Measurements from ENCODE around the gene CHURC1. TPM values are rescaled to one million over a fixed set of nuclear protein-coding genes. Genes with fewer than 3 reads are reported as not detected.

CHURC1 gene
- total RNA-seq, 1 donor from 2014 or later: 59.8 TPM

- no peaks in the 10 kb centered on the region for H3K36me3 ChIP-seq
- no peak for DNase-seq (ENCODE audit: low spot score)
- no peaks in the 10 kb centered on the region for H3K9me3 Mint-ChIP-seq
- no peak overlapping the region for H3K27ac Mint-ChIP-seq
- peaks cover 33% of the 10 kb centered on the region for H3K4me1 ChIP-seq
- peaks cover 10% of the 10 kb centered on the region for H4K20me1 ChIP-seq (ENCODE audit: low read depth)
- peak overlapping the region; percentile 95 for H3K4me3 ChIP-seq
- peaks cover 26% of the 10 kb centered on the region for H3F3A ChIP-seq (ENCODE audit: low read depth)
- H3K36me3 Mint-ChIP-seq: no peaks in the 10 kb centered on the region
- H3K9me3 ChIP-seq (ENCODE audit: low read depth): no peaks in the 10 kb centered on the region
- peaks cover 32% of the 10 kb centered on the region for H3K27me3 ChIP-seq
- no peaks in the 10 kb centered on the region for H3K79me2 ChIP-seq (ENCODE audit: low read depth)
- H2AFZ ChIP-seq (replicated peaks): peak overlapping the region; percentile 88
- H3K4me1 Mint-ChIP-seq: peaks cover 18% of the 10 kb centered on the region
- TF ChIP-seq EZH2phosphoT487 (IDR thresholded peaks at IDR 0.05) (no peak), EZH2 (IDR thresholded peaks at IDR 0.05) (peak; percentile 37)
- H3K4me2 ChIP-seq: peak overlapping the region; percentile 92
- H3K9ac ChIP-seq: no peak overlapping the region
- peak overlapping the region; percentile 85 for H3K4me3 Mint-ChIP-seq
- no peaks in the 10 kb centered on the region for H3K27me3 Mint-ChIP-seq (ENCODE audit: insufficient read depth, low read depth)
- no peak overlapping the region for H3K27ac ChIP-seq
Measured at GRCh38 chr14:64971491-64971942, 57.3 kb downstream of the CHURC1 start.

GRCh38 chr14:64971943-64972791, 57.9 kb downstream of the CHURC1 start, which contains the start of gene RAB15:
Gene RAB15, minus strand, starts transcription at chr14:64972336. Its CDS starts 260 bp downstream, at chr14:64972076.
- no peaks in the 10 kb centered on the region for H3K9me3 ChIP-seq (ENCODE audit: low read depth)
- no peaks in the 10 kb centered on the region for H3K36me3 ChIP-seq
- Mint-ChIP-seq H3K4me1 (peaks cover 20% of the 10 kb centered on the region), H3K36me3 (no peaks in the 10 kb centered on the region), H3K4me3 (peak within 1 kb of the TSS; percentile 87), H3K27me3 (ENCODE audit: insufficient read depth, low read depth) (no peaks in the 10 kb centered on the region), H3K9me3 (no peaks in the 10 kb centered on the region), H3K27ac (no peak within 1 kb of the TSS)
- peaks cover 26% of the 10 kb centered on the region for H3F3A ChIP-seq (ENCODE audit: low read depth)
- H3K4me2 ChIP-seq: peak within 1 kb of the TSS; percentile 95
- peak within 1 kb of the TSS; percentile 95 for H3K4me3 ChIP-seq
- H3K27me3 ChIP-seq: peaks cover 32% of the 10 kb centered on the region
- peaks cover 37% of the 10 kb centered on the region for H3K4me1 ChIP-seq
- H3K79me2 ChIP-seq (ENCODE audit: low read depth): no peaks in the 10 kb centered on the region
- H3K9ac ChIP-seq: no peak within 1 kb of the TSS
- peak within 1 kb of the TSS; percentile 88 for H2AFZ ChIP-seq (replicated peaks)
- TF ChIP-seq, protein P1, sequence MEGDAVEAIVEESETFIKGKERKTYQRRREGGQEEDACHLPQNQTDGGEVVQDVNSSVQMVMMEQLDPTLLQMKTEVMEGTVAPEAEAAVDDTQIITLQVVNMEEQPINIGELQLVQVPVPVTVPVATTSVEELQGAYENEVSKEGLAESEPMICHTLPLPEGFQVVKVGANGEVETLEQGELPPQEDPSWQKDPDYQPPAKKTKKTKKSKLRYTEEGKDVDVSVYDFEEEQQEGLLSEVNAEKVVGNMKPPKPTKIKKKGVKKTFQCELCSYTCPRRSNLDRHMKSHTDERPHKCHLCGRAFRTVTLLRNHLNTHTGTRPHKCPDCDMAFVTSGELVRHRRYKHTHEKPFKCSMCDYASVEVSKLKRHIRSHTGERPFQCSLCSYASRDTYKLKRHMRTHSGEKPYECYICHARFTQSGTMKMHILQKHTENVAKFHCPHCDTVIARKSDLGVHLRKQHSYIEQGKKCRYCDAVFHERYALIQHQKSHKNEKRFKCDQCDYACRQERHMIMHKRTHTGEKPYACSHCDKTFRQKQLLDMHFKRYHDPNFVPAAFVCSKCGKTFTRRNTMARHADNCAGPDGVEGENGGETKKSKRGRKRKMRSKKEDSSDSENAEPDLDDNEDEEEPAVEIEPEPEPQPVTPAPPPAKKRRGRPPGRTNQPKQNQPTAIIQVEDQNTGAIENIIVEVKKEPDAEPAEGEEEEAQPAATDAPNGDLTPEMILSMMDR (IDR thresholded peaks at IDR 0.05): no peak
- no peak for TF ChIP-seq EZH2 (IDR thresholded peaks at IDR 0.05)
- TF ChIP-seq EZH2phosphoT487 (IDR thresholded peaks at IDR 0.05): no peak
- H4K20me1 ChIP-seq (ENCODE audit: low read depth): peaks cover 10% of the 10 kb centered on the region
- DNase-seq (ENCODE audit: low spot score): peak; percentile 72
- H3K27ac ChIP-seq: no peak within 1 kb of the TSS

- Mint-ChIP-seq H3K36me3 (no peaks in the 10 kb centered on the region), H3K4me1 (peaks cover 20% of the 10 kb centered on the region), H3K27ac (no peak overlapping the region), H3K4me3 (peak overlapping the region; percentile 87), H3K9me3 (no peaks in the 10 kb centered on the region), H3K27me3 (ENCODE audit: insufficient read depth, low read depth) (peaks cover 2% of the 10 kb centered on the region)
- no peaks in the 10 kb centered on the region for H3K9me3 ChIP-seq (ENCODE audit: low read depth)
- peaks cover 32% of the 10 kb centered on the region for H3K27me3 ChIP-seq
- H3K4me1 ChIP-seq: peaks cover 38% of the 10 kb centered on the region
- H2AFZ ChIP-seq (replicated peaks): no peak overlapping the region
- no peak overlapping the region for H3K4me3 ChIP-seq
- peak overlapping the region; percentile 95 for H3K4me2 ChIP-seq
- H4K20me1 ChIP-seq (ENCODE audit: low read depth): peaks cover 10% of the 10 kb centered on the region
- DNase-seq (ENCODE audit: low spot score): no peak
- no peaks in the 10 kb centered on the region for H3K36me3 ChIP-seq
- H3F3A ChIP-seq (ENCODE audit: low read depth): peaks cover 26% of the 10 kb centered on the region
- TF ChIP-seq, protein P1 (IDR thresholded peaks at IDR 0.05): no peak
- TF ChIP-seq EZH2phosphoT487 (IDR thresholded peaks at IDR 0.05) (no peak), EZH2 (IDR thresholded peaks at IDR 0.05) (no peak)
- no peaks in the 10 kb centered on the region for H3K79me2 ChIP-seq (ENCODE audit: low read depth)
- H3K27ac ChIP-seq: no peak overlapping the region
- H3K9ac ChIP-seq: no peak overlapping the region
Measured at GRCh38 chr14:64973026-64973442, 58.8 kb downstream of the CHURC1 start.

Measured in neural progenitor cell (in vitro differentiated cells).